Fibroblast of skin of left biceps (primary cell): ENCODE data around the gene PAEP.

Experiments used
- DNase-seq, 2 experiments: peaks; one replicate each; pipeline ENCODE4 v3.0.0-alpha.2; 2013; ENCODE audit warnings: low read depth in 2 of 2

The PAEP gene

GRCh38 chr9:135614821-135615665, 53.5 kb downstream of the PAEP start:
- no peak for DNase-seq

DNA sequence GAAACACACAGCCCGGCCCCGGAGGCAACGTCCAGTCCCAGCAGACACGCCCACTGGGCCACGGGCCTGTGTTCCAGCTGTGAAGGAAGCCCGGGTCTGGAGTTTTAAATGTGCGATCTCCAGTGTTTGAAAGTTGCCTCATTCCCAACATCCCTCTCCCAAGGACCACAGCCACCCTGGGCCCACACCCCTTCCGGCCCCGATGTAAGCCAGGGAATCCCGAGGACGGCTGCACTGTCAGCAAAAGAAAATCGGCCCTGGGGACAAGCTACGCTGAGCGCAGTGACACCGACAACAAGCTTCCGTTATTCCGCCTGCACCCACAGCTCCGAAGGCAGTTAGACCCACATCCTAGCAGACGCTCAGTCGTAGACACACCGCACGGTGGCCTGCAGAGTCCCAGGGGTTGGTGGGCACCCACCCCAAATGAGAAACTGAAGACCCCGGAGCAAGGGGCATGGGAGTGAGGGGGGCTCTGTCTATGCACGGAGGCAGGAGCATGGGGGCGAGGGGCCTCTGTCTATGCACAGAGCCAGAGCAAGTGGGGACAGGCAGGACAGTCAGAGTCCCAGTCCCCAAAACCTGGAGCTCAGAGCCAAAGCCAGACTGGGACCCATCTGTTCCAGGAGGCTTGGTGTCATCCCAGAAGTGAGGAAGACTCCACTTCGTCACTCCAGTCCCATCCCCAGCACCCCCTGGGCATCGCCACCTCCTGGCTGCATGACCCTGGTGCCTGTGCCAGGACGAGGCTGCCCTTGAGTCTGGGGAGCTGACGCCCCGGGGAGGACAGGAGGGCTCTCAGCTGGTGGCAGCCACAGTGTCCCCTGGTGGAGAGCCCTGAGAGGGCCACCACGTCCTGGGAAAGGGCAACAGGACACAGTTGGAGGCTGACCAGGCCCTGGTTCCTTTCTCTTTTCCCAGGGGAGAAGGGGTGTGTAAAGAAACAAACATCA, 54.4 kb downstream of the PAEP start:
- DNase-seq, result no peak
